NB4 (cell line): ENCODE measurements around the gene LGALS7B.
"Not testable (repeated sequence)": the region's sequence is repeated elsewhere in the genome, so short reads cannot be mapped to it uniquely, and the experiment has no call there.

Experiments used
- DNase-seq: peaks from one replicate; pipeline ENCODE4 v3.0.0; 2010; ENCODE audit warnings: low read depth
- H3K4me3 ChIP-seq: one replicate; pipeline ENCODE4 v1.5.1; 2011; ENCODE audit warnings: mild to moderate bottlenecking, low read depth, low read length, moderate library complexity
- CTCF ChIP-seq: IDR thresholded peaks from one replicate; pipeline ENCODE4 v1.5.1; 2012; ENCODE audit warnings: low read depth, low read length
- MAX ChIP-seq: IDR thresholded peaks from 2 replicates; pipeline ENCODE4 v1.6.1; 2011; ENCODE audit warnings: low read depth, low read length
- MYC ChIP-seq: IDR thresholded peaks from 2 replicates; pipeline ENCODE4 v1.6.1; 2011; ENCODE audit warnings: low read depth, low read length
- POLR2A ChIP-seq: IDR thresholded peaks from 2 replicates; pipeline ENCODE4 v1.6.1; 2011; ENCODE audit warnings: mild to moderate bottlenecking; ENCODE audit not compliant: insufficient read length; ENCODE audit errors: extremely low read depth

The LGALS7B gene

GRCh38 chr19:38812009-38812840, 23.2 kb downstream of the LGALS7B start:
- TF ChIP-seq MYC = no peak
- no peak for TF ChIP-seq MAX
- TF ChIP-seq POLR2A = no peak
- no peak for TF ChIP-seq CTCF
- H3K4me3 ChIP-seq = no peak overlapping the region
- no peak for DNase-seq

- TF ChIP-seq MYC = no peak
- TF ChIP-seq POLR2A = no peak
- TF ChIP-seq CTCF = no peak
- TF ChIP-seq MAX = no peak
- no peak for DNase-seq
Measured at GRCh38 chr19:38812841-38813320, 23.9 kb downstream of the LGALS7B start, which contains the start of gene LGALS4. LGALS4 (minus strand) TSS chr19:38812945; CDS start chr19:38812886, 59 bp downstream.

GRCh38 chr19:38813323-38813722, 24.3 kb downstream of the LGALS7B start:
- TF ChIP-seq MYC (no peak), CTCF (no peak), MAX (no peak), POLR2A (no peak)

More at GRCh38 chr19:38812841-38813320, 23.9 kb downstream of the LGALS7B start, which contains the start of gene LGALS4:
- no peak within 1 kb of the TSS for H3K4me3 ChIP-seq

DNA sequence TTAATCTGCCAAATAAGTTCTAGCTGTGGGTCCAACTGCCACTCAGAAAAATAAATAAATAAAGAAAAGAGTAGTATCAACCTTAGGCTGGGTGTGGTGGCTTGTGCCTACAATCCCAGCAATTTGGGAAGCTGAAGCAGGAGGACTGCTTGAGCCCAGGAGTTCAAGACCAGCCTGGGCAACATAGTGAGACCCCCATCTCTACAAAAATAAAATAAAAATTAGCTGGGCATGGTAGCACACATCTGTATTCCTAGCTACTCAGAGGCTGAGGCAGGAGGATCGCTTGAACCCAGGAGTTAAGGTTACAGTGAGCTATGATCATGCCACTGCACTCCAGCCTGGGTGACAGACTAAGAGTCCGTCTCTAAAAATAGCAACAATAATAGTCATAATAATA, 24.9 kb downstream of the LGALS7B start:
- not testable (repeated sequence) for H3K4me3 ChIP-seq, DNase-seq

More at GRCh38 chr19:38813323-38813722, 24.3 kb downstream of the LGALS7B start:
- no peak for DNase-seq
- no peak overlapping the region for H3K4me3 ChIP-seq

GRCh38 chr19:38815059-38816001, 26.3 kb downstream of the LGALS7B start:
- no peak for TF ChIP-seq CTCF
- no peak for TF ChIP-seq POLR2A
- no peak for TF ChIP-seq MYC
- TF ChIP-seq MAX = no peak
- no peak for DNase-seq
- H3K4me3 ChIP-seq = no peak overlapping the region
